Psoas muscle (tissue), 8 donors: ENCODE measurements around the gene BSG. TPM values are rescaled to one million over a fixed set of nuclear protein-coding genes. Genes with fewer than 3 reads are reported as not detected.
"Not testable (repeated sequence)": the region's sequence is repeated elsewhere in the genome, so short reads cannot be mapped to it uniquely, and the experiment has no call there.

Experiments used
- ATAC-seq, 4 donors: fragments of 200-7000 bp; cut with Tn5 transposase; one replicate each; pipeline ENCODE4 v1.9.1; 2020; ENCODE audit warnings: moderate library complexity in 3 of 4, mild to moderate bottlenecking in 2 of 4
- DNase-seq, 2 donors: peaks; one replicate each; pipeline ENCODE4 v3.0.0-alpha.2; 2020
- H3K27ac ChIP-seq: fragments of 200-600 bp; one replicate; pipeline ENCODE4 v1.8.0; 2022
- H3K27me3 ChIP-seq, 3 donors: fragments of 200-600 bp in 1 of 3; one replicate each; pipeline versions ENCODE4 v1.6.1 to v1.8.0; 2013 to 2022; ENCODE audit warnings: low read length in 2 of 3, mild to moderate bottlenecking in 2 of 3, moderate library complexity in 1 of 3; ENCODE audit not compliant: insufficient read depth in 3 of 3
- H3K36me3 ChIP-seq, 2 donors: fragments of 200-600 bp in 1 of 2; one replicate each; pipeline versions ENCODE4 v1.6.1 to v1.8.0; 2013 to 2022; ENCODE audit warnings: low read depth in 1 of 2, mild to moderate bottlenecking in 1 of 2, moderate library complexity in 1 of 2; ENCODE audit not compliant: insufficient read depth in 1 of 2
- H3K4me1 ChIP-seq: fragments of 200-600 bp; one replicate; pipeline ENCODE4 v1.8.0; 2022
- H3K4me3 ChIP-seq: fragments of 200-600 bp; one replicate; pipeline ENCODE4 v1.8.0; 2022; ENCODE audit warnings: mild to moderate bottlenecking
- H3K9me3 ChIP-seq: fragments of 200-600 bp; one replicate; pipeline ENCODE4 v1.8.0; 2022
- WGBS, 3 donors: extraction: QIAGEN DNeasy Blood & Tissue Kit; methylation state at CpG; one replicate each; pipeline versions ENCODE4 v1.1.6 to v1.1.7; 2013; 5-methylcytosine and 5-hydroxymethylcytosine counted together
- intact Hi-C, 2 donors: fragments of 100-400 bp; cut with DNase I; formaldehyde crosslinking; loops; one replicate each; pipeline versions ENCODE4 v1.11.0 to v1.14.2; 2022
- polyA plus RNA-seq, 3 donors: library from polyadenylated mRNA; stranded (reverse); fragments of 200-250 nt; gene quantifications; one replicate each; pipeline ENCODE4 v1.2.3, GENCODE V29; 2013
- total RNA-seq, 4 donors: library from RNA; stranded (reverse); fragmentation: NEBNext Ultra II Directional in 2 of 4; extraction: Animal tissue kit (Norgen Biotek cat#: 25700) in 2 of 4; gene quantifications; one replicate each; pipeline versions ENCODE4 v1.2.1 to v1.2.4, GENCODE V29; 2021 to 2023
- TF ChIP-seq, protein P1 (sequence below): fragments of 200-600 bp; IDR thresholded peaks from one replicate; pipeline ENCODE4 v1.8.0; 2022; ENCODE audit warnings: antibody characterized with exemption
- donor health status: healthy with polysubstance abuse.
- donor health status: DM: no; HTN: no; CAD: no; lungs with moderate emphysema.
- donor health status: Bipolar disorder and iron deficiency.
- donor health status: healthy.
- donor health status: DM: yes; HTN: yes; CAD: no.
- donor health status: DM: no; HTN: no; CAD: no.
- donor health status: DM: no; HTN: no; CAD: no.
- donor health status: DM: yes; HTN: yes; CAD: no.

Gene BSG
- total and polyA plus RNA-seq, 7 donors, result 172 to 381 (median 299) TPM

DNA sequence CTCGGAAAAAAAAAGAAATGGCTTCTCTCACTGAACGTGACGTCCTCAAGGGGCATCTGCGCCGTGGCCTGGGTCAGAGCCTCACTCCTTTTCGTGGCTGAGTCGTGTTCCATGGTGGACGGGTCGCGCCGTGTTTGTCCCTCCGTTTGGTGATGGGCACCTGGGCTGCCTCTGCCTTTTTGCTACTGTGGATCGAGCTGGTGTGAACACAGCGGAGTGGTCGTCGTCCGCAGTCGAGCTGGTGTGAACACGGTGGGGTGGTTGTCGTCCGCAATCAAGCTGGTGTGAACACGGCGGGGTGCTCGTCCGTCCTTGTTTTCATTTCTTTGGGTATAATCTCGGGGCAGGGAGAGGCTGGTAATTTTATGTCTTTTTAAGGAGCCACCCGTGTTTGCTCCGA is 28.9 kb downstream of the BSG start:
- H3K27ac ChIP-seq, result no peak overlapping the region
- intact Hi-C loops, result no loop called here
- no peak overlapping the region for H3K4me3 ChIP-seq
- peaks cover 0 to 6% (median 5%) of the 10 kb centered on the region in 3 donors for H3K27me3 ChIP-seq
- H3K9me3 ChIP-seq, result no peaks in the 10 kb centered on the region
- H3K4me1 ChIP-seq, result no peaks in the 10 kb centered on the region
- H3K36me3 ChIP-seq, result no peaks in the 10 kb centered on the region
- ATAC-seq, result no peak
- 81 to 89% (median 87%) methylated on average over 28 of the region's 28 CpGs for WGBS, 3 donors
- no peak for DNase-seq
- TF ChIP-seq, protein P1, sequence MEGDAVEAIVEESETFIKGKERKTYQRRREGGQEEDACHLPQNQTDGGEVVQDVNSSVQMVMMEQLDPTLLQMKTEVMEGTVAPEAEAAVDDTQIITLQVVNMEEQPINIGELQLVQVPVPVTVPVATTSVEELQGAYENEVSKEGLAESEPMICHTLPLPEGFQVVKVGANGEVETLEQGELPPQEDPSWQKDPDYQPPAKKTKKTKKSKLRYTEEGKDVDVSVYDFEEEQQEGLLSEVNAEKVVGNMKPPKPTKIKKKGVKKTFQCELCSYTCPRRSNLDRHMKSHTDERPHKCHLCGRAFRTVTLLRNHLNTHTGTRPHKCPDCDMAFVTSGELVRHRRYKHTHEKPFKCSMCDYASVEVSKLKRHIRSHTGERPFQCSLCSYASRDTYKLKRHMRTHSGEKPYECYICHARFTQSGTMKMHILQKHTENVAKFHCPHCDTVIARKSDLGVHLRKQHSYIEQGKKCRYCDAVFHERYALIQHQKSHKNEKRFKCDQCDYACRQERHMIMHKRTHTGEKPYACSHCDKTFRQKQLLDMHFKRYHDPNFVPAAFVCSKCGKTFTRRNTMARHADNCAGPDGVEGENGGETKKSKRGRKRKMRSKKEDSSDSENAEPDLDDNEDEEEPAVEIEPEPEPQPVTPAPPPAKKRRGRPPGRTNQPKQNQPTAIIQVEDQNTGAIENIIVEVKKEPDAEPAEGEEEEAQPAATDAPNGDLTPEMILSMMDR, result no peak

DNA sequence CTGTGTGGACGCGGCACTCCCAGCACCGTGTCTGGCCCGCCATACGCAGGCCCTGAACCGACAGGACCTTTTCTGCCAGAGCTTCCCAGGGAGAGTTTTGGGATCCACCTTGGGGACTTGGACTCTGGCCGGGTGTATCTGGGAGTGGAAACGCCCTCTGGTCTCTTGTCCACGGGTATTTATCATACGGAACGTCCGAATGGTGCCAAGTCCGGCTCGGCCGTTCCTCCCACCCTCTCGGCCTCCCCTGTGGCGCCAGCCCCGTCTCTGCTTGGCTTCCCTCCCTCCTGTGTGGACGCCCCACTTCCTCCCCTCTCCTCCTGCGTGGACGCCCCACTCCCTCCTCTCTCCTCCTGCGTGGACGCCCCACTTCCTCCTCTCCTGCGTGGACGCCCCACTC is 29.4 kb downstream of the BSG start:
- H3K4me1 ChIP-seq, result no peaks in the 10 kb centered on the region
- H3K36me3 ChIP-seq, result no peaks in the 10 kb centered on the region
- intact Hi-C loops, result no loop called here
- no peak overlapping the region for H3K4me3 ChIP-seq
- 67 to 82% (median 74%) methylated on average over 25 of the region's 25 CpGs for WGBS, 3 donors
- no peak overlapping the region for H3K27ac ChIP-seq
- ATAC-seq, result no peak
- no peaks in the 10 kb centered on the region for H3K9me3 ChIP-seq
- no peak for DNase-seq
- peaks cover 0 to 5% (median 2%) of the 10 kb centered on the region in 3 donors for H3K27me3 ChIP-seq
- TF ChIP-seq, protein P1, result no peak

- H3K27me3 ChIP-seq, result peaks cover 0 to under 1% (median 0%) of the 10 kb centered on the region in 3 donors
- no peaks in the 10 kb centered on the region for H3K36me3 ChIP-seq
- H3K4me1 ChIP-seq, result no peaks in the 10 kb centered on the region
- ATAC-seq (no peak), DNase-seq (no peak)
- H3K9me3 ChIP-seq, result no peaks in the 10 kb centered on the region
- H3K27ac ChIP-seq, result no peak overlapping the region
- no peak overlapping the region for H3K4me3 ChIP-seq
- intact Hi-C loops, result no loop called here
- TF ChIP-seq, protein P1, result no peak
- WGBS, 3 donors, result 76 to 86% (median 83%) methylated on average over 34 to 35 of the region's 35 CpGs
These were observed 30.2 kb downstream of the BSG start for GRCh38 chr19:602391-603301.

GRCh38 chr19:603302-603639 is 30.9 kb downstream of the BSG start:
- H3K9me3 ChIP-seq, H3K36me3 ChIP-seq, intact Hi-C loops, H3K27ac ChIP-seq, ATAC-seq, H3K4me3 ChIP-seq, H3K27me3 ChIP-seq, DNase-seq, H3K4me1 ChIP-seq: not testable (repeated sequence)
- WGBS, 3 donors, result 90 to 94% (median 90%) methylated on average over 10 to 13 of the region's 13 CpGs

DNA sequence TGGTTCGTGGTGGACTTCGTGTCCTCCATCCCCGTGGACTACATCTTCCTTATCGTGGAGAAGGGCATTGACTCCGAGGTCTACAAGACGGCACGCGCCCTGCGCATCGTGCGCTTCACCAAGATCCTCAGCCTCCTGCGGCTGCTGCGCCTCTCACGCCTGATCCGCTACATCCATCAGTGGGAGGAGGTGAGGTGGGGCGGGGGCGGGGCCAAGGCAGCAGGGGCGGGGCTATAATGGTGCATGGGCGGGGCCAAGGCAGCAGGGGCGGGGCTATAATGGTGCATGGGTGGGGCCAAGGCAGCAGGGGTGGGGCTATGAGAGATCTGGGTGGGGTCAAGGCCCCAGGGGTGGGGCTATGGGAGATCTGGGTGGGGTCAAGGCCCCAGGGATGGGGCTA is 31.4 kb downstream of the BSG start:
- H3K27ac ChIP-seq, H3K36me3 ChIP-seq, H3K4me1 ChIP-seq, H3K27me3 ChIP-seq, DNase-seq, H3K4me3 ChIP-seq, intact Hi-C loops, H3K9me3 ChIP-seq: not testable (repeated sequence)
- peak in 1 of 4 donors; percentile 58 for ATAC-seq
- 87 to 93% (median 89%) methylated on average over 19 to 20 of the region's 20 CpGs for WGBS, 3 donors
